ENCODE data around the gene SPATA17. TPM values are rescaled to one million over a fixed set of nuclear protein-coding genes. Genes with fewer than 3 reads are reported as not detected.

Gene SPATA17
- polyA plus RNA-seq, 1 donor (not counting 4 experiments of a cell fraction or from before 2014, with no cell fraction given), result 1.8 TPM

- no peak overlapping the region for H2AFZ ChIP-seq (ENCODE audit: control insufficient read depth, low read length)
- H3K4me3 ChIP-seq (ENCODE audit: control insufficient read depth in 2 of 3, extremely low read depth in 1 of 3, insufficient read depth in 2 of 3, low read depth in 1 of 3, low read length in 3 of 3), result no peak overlapping the region
- H3K9ac ChIP-seq (ENCODE audit: control insufficient read depth, extremely low read depth, insufficient read depth, low read length), result no peak overlapping the region
- FAIRE-seq (no peak), DNase-seq (ENCODE audit: low read depth, low spot score) (no peak)
- TF ChIP-seq CTCF (optimal IDR thresholded peaks at IDR 0.05 in 1 of 3, IDR thresholded peaks at IDR 0.05 in 1 of 3, conservative IDR thresholded peaks at IDR 0.05 in 1 of 3; ENCODE audit: extremely low read depth in 1 of 3, insufficient read depth in 2 of 3, low read length in 3 of 3) (no peak), EZH2 (IDR thresholded peaks at IDR 0.05; ENCODE audit: low read length) (no peak)
- no peaks in the 10 kb centered on the region for H3K9me1 ChIP-seq (ENCODE audit: control insufficient read depth, extremely low read depth, insufficient read depth, low read length)
- H3K27me3 ChIP-seq (ENCODE audit: control insufficient read depth, extremely low read depth, insufficient read depth, low read length), result no peaks in the 10 kb centered on the region
- no peaks in the 10 kb centered on the region for H3K9me3 ChIP-seq (ENCODE audit: control insufficient read depth, low read depth, low read length)
- no peaks in the 10 kb centered on the region for H3K36me3 ChIP-seq (ENCODE audit: control insufficient read depth in 2 of 2, extremely low read depth in 1 of 2, insufficient read depth in 2 of 2, low read length in 2 of 2)
- dilution Hi-C loops (cut with MboI; ENCODE audit: extremely low pct_ligation_motif_present, low sequenced_read_pairs), result no loop called here
- no peaks in the 10 kb centered on the region for H3K4me1 ChIP-seq (ENCODE audit: control insufficient read depth, extremely low read depth, insufficient read depth, low read length)
- no peaks in the 10 kb centered on the region for H3K79me2 ChIP-seq (ENCODE audit: control insufficient read depth, insufficient read depth, low read length)
- no peak overlapping the region for H3K4me2 ChIP-seq (ENCODE audit: control insufficient read depth, extremely low read depth, insufficient read depth, low read depth, low read length)
- H3K27ac ChIP-seq (ENCODE audit: control insufficient read depth, insufficient read depth, low read length), result no peak overlapping the region
- no peaks in the 10 kb centered on the region for H4K20me1 ChIP-seq (ENCODE audit: control insufficient read depth, extremely low read depth, insufficient read depth, low read length)
Measured at GRCh38 chr1:217895841-217896240, 264.7 kb downstream of the SPATA17 start.

GRCh38 chr1:217896490-217896889, 265.3 kb downstream of the SPATA17 start:
- Histone ChIP-seq H3K27me3 (ENCODE audit: control insufficient read depth, extremely low read depth, insufficient read depth, low read length) (no peaks in the 10 kb centered on the region), H3K79me2 (ENCODE audit: control insufficient read depth, insufficient read depth, low read length) (no peaks in the 10 kb centered on the region), H3K4me3 (ENCODE audit: control insufficient read depth in 2 of 3, extremely low read depth in 1 of 3, insufficient read depth in 2 of 3, low read depth in 1 of 3, low read length in 3 of 3) (no peak overlapping the region), H3K4me2 (ENCODE audit: control insufficient read depth, extremely low read depth, insufficient read depth, low read depth, low read length) (no peak overlapping the region), H3K9ac (ENCODE audit: control insufficient read depth, extremely low read depth, insufficient read depth, low read length) (no peak overlapping the region), H3K36me3 (ENCODE audit: control insufficient read depth in 2 of 2, extremely low read depth in 1 of 2, insufficient read depth in 2 of 2, low read length in 2 of 2) (no peaks in the 10 kb centered on the region), H4K20me1 (ENCODE audit: control insufficient read depth, extremely low read depth, insufficient read depth, low read length) (no peaks in the 10 kb centered on the region), H3K9me3 (ENCODE audit: control insufficient read depth, low read depth, low read length) (no peaks in the 10 kb centered on the region), H3K4me1 (ENCODE audit: control insufficient read depth, extremely low read depth, insufficient read depth, low read length) (no peaks in the 10 kb centered on the region), H3K9me1 (ENCODE audit: control insufficient read depth, extremely low read depth, insufficient read depth, low read length) (no peaks in the 10 kb centered on the region), H2AFZ (ENCODE audit: control insufficient read depth, low read length) (no peak overlapping the region), H3K27ac (ENCODE audit: control insufficient read depth, insufficient read depth, low read length) (no peak overlapping the region)
- FAIRE-seq (no peak), DNase-seq (ENCODE audit: low read depth, low spot score) (no peak)
- dilution Hi-C loops (cut with MboI; ENCODE audit: extremely low pct_ligation_motif_present, low sequenced_read_pairs), result no loop called here
- TF ChIP-seq CTCF (optimal IDR thresholded peaks at IDR 0.05 in 1 of 3, IDR thresholded peaks at IDR 0.05 in 1 of 3, conservative IDR thresholded peaks at IDR 0.05 in 1 of 3; ENCODE audit: extremely low read depth in 1 of 3, insufficient read depth in 2 of 3, low read length in 3 of 3), result no peak
- no peak for TF ChIP-seq EZH2 (IDR thresholded peaks at IDR 0.05; ENCODE audit: low read length)
